MM.1S (cell line): ENCODE data around the gene DHRS3.

Source experiments
- CTCF ChIP-seq: fragments of 300-600 bp; sonication (generic); IDR thresholded peaks from 2 replicates; pipeline ENCODE4 v1.5.1; 2016; ENCODE audit warnings: antibody characterized with exemption, low read length, mixed read lengths
- EZH2 ChIP-seq: fragments of 300-600 bp; sonication (generic); optimal IDR thresholded peaks from 2 replicates; pipeline ENCODE3; 2017; ENCODE audit warnings: low read depth, mild to moderate bottlenecking, antibody characterized with exemption, low read length, mixed read lengths
- EZH2phosphoT487 ChIP-seq: fragments of 300-600 bp; sonication (generic); IDR thresholded peaks from 2 replicates; pipeline ENCODE4 v1.6.1; 2018; ENCODE audit warnings: antibody characterized with exemption, low read length

- TF ChIP-seq CTCF (no peak), EZH2 (no peak), EZH2phosphoT487 (no peak)
These were observed 54.9 kb downstream of the DHRS3 start for GRCh38 chr1:12562955-12563576.
